Measurements from ENCODE around the gene GTF2A2. TPM values are rescaled to one million over a fixed set of nuclear protein-coding genes. Genes with fewer than 3 reads are reported as not detected.

GTF2A2 gene
- 10 to 100 TPM; 85.5 to 98.1 TPM for total RNA-seq

DNA sequence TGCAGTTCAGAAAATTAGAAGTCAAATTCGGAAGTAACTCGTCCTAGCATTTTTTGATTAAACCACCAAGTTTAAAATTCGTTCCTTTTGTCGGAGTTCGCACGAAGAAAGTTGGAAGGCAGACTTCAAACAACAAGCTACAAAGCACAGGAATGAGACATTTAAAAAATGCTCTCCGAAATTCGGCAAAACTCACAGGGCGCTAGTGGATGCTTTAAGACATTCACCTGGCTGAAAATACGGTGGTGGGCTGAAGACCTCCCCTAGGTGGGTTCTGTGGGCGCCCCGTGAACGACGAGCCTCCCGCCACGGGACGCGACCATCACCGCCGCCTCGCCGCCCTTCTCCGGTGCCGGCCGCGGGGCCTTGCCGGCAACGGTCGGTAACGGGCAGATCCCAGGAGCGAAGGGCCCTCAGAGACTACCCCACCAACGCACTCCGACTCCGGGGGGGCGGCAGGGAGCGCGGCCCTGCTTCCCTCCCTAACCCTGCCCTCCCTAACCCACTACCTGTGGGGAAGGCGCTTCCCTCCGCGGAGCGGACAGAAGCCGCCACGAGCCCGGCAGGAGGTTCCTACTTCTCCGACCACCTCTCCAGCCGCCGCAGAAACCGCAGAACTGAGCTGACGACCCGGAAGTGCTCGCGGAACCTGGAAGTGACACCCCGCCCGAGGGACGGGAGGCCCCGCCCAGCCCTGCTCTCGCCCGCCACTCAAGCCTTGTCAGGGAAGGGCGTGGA lies at the start of gene GTF2A2:
Gene GTF2A2 (minus strand): TSS at position 619 of the 738 bp plus-strand sequence. CDS start 5,238 bp downstream, outside the sequence.

DNA sequence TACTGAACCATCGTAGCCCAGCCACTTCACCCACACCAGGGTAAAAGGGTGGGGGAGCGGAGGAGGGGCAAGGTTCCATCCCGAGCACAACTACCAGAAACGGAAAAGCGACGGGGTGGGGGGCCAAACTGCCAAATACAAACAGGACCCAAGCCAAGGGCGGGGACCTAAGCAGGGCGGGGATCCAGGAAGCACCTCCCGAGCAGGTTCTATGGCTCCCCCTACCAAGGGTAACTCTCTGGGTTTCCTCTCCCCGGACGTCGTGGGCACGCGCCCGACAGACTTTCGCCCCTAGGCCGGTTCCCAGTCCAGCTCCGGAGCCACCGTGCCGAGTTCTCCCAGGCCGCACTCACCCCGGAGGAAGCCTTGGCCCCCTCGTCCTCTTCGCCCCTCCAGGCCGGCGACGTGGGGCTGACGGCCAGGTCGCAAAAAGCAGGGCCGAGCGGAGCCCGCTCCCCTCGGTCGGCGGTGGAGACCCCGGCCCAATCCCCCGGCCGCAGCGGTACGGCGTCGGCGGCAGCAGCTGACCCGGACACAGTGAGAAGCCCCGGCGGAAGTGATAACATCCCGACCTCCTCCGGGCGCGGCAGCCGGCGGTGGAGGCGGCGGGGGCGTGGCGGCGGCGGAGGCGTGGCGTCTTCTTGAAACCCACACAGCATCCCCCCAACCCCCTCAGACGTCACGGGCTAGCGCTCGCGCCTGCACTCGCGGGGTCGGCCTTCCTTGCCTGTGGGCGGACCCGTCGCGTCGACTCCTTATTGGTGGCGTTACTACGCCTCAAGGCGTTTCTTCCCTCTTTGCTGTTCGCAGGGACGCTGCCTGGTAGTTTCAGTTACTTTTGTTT lies 31.7 kb upstream of the GTF2A2 start, which contains the start of gene BNIP2:
Gene BNIP2 (minus strand): TSS at position 539 of the 844 bp plus-strand sequence. CDS start 6,863 bp downstream, outside the sequence.

GRCh38 chr15:59611276-59612260 lies 45.7 kb downstream of the GTF2A2 start, which contains the start of gene GCNT3:
Gene GCNT3 (plus strand): TSS chr15:59611783. CDS start chr15:59618239, 6,456 bp downstream.

Other genes starting within 250 kb of the GTF2A2 start
- under 1 TPM; 0.23 to 0.67 TPM for gene FAM81A, start 219.3 kb downstream of the GTF2A2 start, total RNA-seq
- not detected for gene GCNT3, start 45.7 kb downstream of the GTF2A2 start, total RNA-seq
- gene BNIP2, start 31.8 kb upstream of the GTF2A2 start, total RNA-seq, result 10 to 100 TPM; 78.6 to 80.9 TPM